ENCODE results near the gene DUSP14. TPM values are rescaled to one million over a fixed set of nuclear protein-coding genes. Genes with fewer than 3 reads are reported as not detected.

The DUSP14 gene
- total and polyA plus RNA-seq, 2 donors = 12.5 to 14.9 TPM

Other genes with a start within 250 kb of the DUSP14 start
- gene C17orf78, start 113.9 kb upstream of the DUSP14 start, total RNA-seq = not detected
- gene C17orf78, start 113.9 kb upstream of the DUSP14 start, polyA plus RNA-seq = not detected
- gene ACACA, start 83.1 kb upstream of the DUSP14 start, total RNA-seq = 70.6 TPM
- gene ACACA, start 83.1 kb upstream of the DUSP14 start, polyA plus RNA-seq = 31.7 TPM
- 33.9 TPM for gene TADA2A, start 83.0 kb upstream of the DUSP14 start, total RNA-seq
- 12.4 TPM for gene TADA2A, start 83.0 kb upstream of the DUSP14 start, polyA plus RNA-seq
- gene SYNRG, start 119.5 kb downstream of the DUSP14 start, total RNA-seq = 36.6 TPM
- 11.5 TPM for gene SYNRG, start 119.5 kb downstream of the DUSP14 start, polyA plus RNA-seq
- 38.9 TPM for gene DDX52, start 153.6 kb downstream of the DUSP14 start, total RNA-seq
- 9.6 TPM for gene DDX52, start 153.6 kb downstream of the DUSP14 start, polyA plus RNA-seq